Prostate gland (tissue), 2 donors: Measurements from ENCODE around the gene NES.

Experiments used
- CTCF ChIP-seq, 4 experiments: fragments of 200-600 bp in 2 of 4; fragments of 450-650 bp in 2 of 4; sonication (generic) in 2 of 4; IDR thresholded peaks; 1 replicate in 3 of 4; 2 replicates in 1 of 4; pipeline ENCODE4 v1.5.1; 2016 to 2019; ENCODE audit warnings: antibody characterized with exemption in 4 of 4, mild to moderate bottlenecking in 2 of 4, moderate library complexity in 2 of 4
- POLR2AphosphoS5 ChIP-seq: sonication (generic); formaldehyde crosslinking; IDR thresholded peaks from one replicate; pipeline ENCODE4 v1.6.1; 2017; ENCODE audit warnings: antibody characterized with exemption

GRCh38 chr1:156692925-156693847, 16.0 kb upstream of the NES start:
- TF ChIP-seq CTCF (IDR thresholded peaks at IDR 0.05) (no peak), POLR2AphosphoS5 (no peak)
